ENCODE measurements around the gene ZFY. TPM values are rescaled to one million over a fixed set of nuclear protein-coding genes. Genes with fewer than 3 reads are reported as not detected.

The ZFY gene
- total and polyA plus RNA-seq, 2 of the 13 experiments (the other 11 are each of a cell fraction or from before 2014, with no cell fraction given): 3.3 to 17.1 TPM

- H3K27me3 ChIP-seq (ENCODE audit: control insufficient read depth in 1 of 2, insufficient read depth in 2 of 2, low read length in 2 of 2): no peaks in the 10 kb centered on the region
- H4K20me1 ChIP-seq (ENCODE audit: insufficient read depth, low read length): 0 out of 2 replicates have a peak, but pooled peaks cover 4% of the 10 kb centered on the region
- CTCF ChIA-PET (ENCODE audit: low intra/inter-chr PET ratio, low total read pairs): no interaction called here
- no peak overlapping the region for H3K4me2 ChIP-seq (ENCODE audit: low read depth, low read length)
- H3K27ac ChIP-seq (ENCODE audit: extremely low read length, insufficient read depth, low read length): no peak overlapping the region
- 98% methylated on average over 7 of the region's 7 CpGs for WGBS (ENCODE audit: low lambda C conversion rate)
- no peaks in the 10 kb centered on the region for H3K9me3 ChIP-seq (ENCODE audit: low read length)
- no TSS peak for BruUV-seq (replicated peaks)
- H3K4me1 ChIP-seq (ENCODE audit: insufficient read depth, low read length): peaks cover 39% of the 10 kb centered on the region
- DNase-seq (ENCODE audit: low spot score) (no peak), FAIRE-seq (no peak), ATAC-seq (no peak)
- H3K4me3 ChIP-seq (replicated peaks in 1 of 3; ENCODE audit: insufficient read depth in 1 of 3, low read depth in 2 of 3, low read length in 3 of 3): no peak overlapping the region
- in situ Hi-C loops (cut with HindIII; ENCODE audit: extremely low pct_ligation_motif_present, low pct_unique_long_range_greater_than_20kb): no loop called here
- H3K36me3 ChIP-seq (replicated peaks in 1 of 2; ENCODE audit: control insufficient read depth in 1 of 2, insufficient read depth in 2 of 2, low read length in 2 of 2): no peaks in the 10 kb centered on the region
- no peak overlapping the region for H3K9ac ChIP-seq (ENCODE audit: insufficient read depth, low read depth, low read length)
- peaks cover 90% of the 10 kb centered on the region for H3K79me2 ChIP-seq (ENCODE audit: insufficient read depth, low read length)
- intact Hi-C loops (cut with micrococcal nuclease; ENCODE audit: unreplicated experiment): no loop called here
- POLR2A ChIA-PET: interaction anchor here (0.8 kb wide), 1 partner anchor 15 kb away, joined by 3 read pairs; the partner anchor contains the start of gene ZFY
- H2AFZ ChIP-seq (ENCODE audit: low read length): no peak overlapping the region
- no peak for TF ChIP-seq ZNF234 (CRISPR knock-in tag; conservative IDR thresholded peaks at IDR 0.05)
- TF ChIP-seq MTA3 (CRISPR knock-in tag; IDR thresholded peaks at IDR 0.05): no peak
- no peak for TF ChIP-seq ZNF597 (CRISPR knock-in tag; IDR thresholded peaks at IDR 0.05)
- no peak for TF ChIP-seq ZFX (CRISPR knock-in tag; IDR thresholded peaks at IDR 0.05; ENCODE audit: low read depth)
- TF ChIP-seq ZBTB40 (IDR thresholded peaks at IDR 0.05): no peak
- TF ChIP-seq ZBTB40 (CRISPR knock-in tag; IDR thresholded peaks at IDR 0.05): no peak
- no peak for TF ChIP-seq GPN1 (CRISPR knock-in tag; IDR thresholded peaks at IDR 0.05; ENCODE audit: borderline replicate concordance)
- TF ChIP-seq CENPX (CRISPR knock-in tag; IDR thresholded peaks at IDR 0.05): no peak
- no peak for TF ChIP-seq MBD4 (IDR thresholded peaks at IDR 0.05; ENCODE audit: borderline replicate concordance, low read length)
- TF ChIP-seq ZNF891 (CRISPR knock-in tag; IDR thresholded peaks at IDR 0.05): no peak
- TF ChIP-seq ZFP90 (CRISPR knock-in tag; IDR thresholded peaks at IDR 0.05; ENCODE audit: borderline replicate concordance): no peak
- TF ChIP-seq MED8 (CRISPR knock-in tag; IDR thresholded peaks at IDR 0.05; ENCODE audit: insufficient replicate concordance): no peak
- no peak for TF ChIP-seq PBX3 (CRISPR knock-in tag; IDR thresholded peaks at IDR 0.05; ENCODE audit: borderline replicate concordance)
- no peak for TF ChIP-seq MIXL1 (CRISPR knock-in tag; IDR thresholded peaks at IDR 0.05)
Measured at GRCh38 chrY:2949590-2950252, 14.5 kb downstream of the ZFY start.

Data from HepG2 (cell line).